ENCODE measurements around the gene MLF2. TPM values are rescaled to one million over a fixed set of nuclear protein-coding genes. Genes with fewer than 3 reads are reported as not detected.

The MLF2 gene
- total and polyA plus RNA-seq, 9 of the 15 experiments (the other 6 are each of a cell fraction or from before 2014, with no cell fraction given): 11.4 to 190 (median 139) TPM

GRCh38 chr12:6766651-6767349 lies 13.9 kb upstream of the MLF2 start (continued):
- no peak for TF ChIP-seq SLC30A9 (CRISPR knock-in tag; IDR thresholded peaks at IDR 0.05)
- no peak for TF ChIP-seq CGGBP1 (CRISPR knock-in tag; IDR thresholded peaks at IDR 0.05)
- TF ChIP-seq ZNF263 (CRISPR knock-in tag; IDR thresholded peaks at IDR 0.05; ENCODE audit: borderline replicate concordance): no peak
- peak; percentile 95 for TF ChIP-seq ZBTB7A (IDR thresholded peaks at IDR 0.05; ENCODE audit: borderline replicate concordance, control insufficient read depth, low read depth, low read length)
- no peak for TF ChIP-seq GTF2E2 (tag; IDR thresholded peaks at IDR 0.05)
- TF ChIP-seq POU5F1 (IDR thresholded peaks at IDR 0.05; ENCODE audit: borderline replicate concordance, low read depth, low read length, partially characterized antibody): no peak
- TF ChIP-seq CREBBP (IDR thresholded peaks at IDR 0.05; ENCODE audit: low read depth, low read length): no peak
- peak; percentile 37 to 53; a peak in 3 of 4 replicates for TF ChIP-seq NRF1 (conservative IDR thresholded peaks at IDR 0.05 in 1 of 2, IDR thresholded peaks at IDR 0.05 in 1 of 2)
- no peak for TF ChIP-seq EHMT2 (IDR thresholded peaks at IDR 0.05)
- TF ChIP-seq, protein P1, sequence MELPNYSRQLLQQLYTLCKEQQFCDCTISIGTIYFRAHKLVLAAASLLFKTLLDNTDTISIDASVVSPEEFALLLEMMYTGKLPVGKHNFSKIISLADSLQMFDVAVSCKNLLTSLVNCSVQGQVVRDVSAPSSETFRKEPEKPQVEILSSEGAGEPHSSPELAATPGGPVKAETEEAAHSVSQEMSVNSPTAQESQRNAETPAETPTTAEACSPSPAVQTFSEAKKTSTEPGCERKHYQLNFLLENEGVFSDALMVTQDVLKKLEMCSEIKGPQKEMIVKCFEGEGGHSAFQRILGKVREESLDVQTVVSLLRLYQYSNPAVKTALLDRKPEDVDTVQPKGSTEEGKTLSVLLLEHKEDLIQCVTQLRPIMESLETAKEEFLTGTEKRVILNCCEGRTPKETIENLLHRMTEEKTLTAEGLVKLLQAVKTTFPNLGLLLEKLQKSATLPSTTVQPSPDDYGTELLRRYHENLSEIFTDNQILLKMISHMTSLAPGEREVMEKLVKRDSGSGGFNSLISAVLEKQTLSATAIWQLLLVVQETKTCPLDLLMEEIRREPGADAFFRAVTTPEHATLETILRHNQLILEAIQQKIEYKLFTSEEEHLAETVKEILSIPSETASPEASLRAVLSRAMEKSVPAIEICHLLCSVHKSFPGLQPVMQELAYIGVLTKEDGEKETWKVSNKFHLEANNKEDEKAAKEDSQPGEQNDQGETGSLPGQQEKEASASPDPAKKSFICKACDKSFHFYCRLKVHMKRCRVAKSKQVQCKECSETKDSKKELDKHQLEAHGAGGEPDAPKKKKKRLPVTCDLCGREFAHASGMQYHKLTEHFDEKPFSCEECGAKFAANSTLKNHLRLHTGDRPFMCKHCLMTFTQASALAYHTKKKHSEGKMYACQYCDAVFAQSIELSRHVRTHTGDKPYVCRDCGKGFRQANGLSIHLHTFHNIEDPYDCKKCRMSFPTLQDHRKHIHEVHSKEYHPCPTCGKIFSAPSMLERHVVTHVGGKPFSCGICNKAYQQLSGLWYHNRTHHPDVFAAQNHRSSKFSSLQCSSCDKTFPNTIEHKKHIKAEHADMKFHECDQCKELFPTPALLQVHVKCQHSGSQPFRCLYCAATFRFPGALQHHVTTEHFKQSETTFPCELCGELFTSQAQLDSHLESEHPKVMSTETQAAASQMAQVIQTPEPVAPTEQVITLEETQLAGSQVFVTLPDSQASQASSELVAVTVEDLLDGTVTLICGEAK (IDR thresholded peaks at IDR 0.05): peak; percentile 37; the same call in 1 of the 2 replicates
- TF ChIP-seq, protein P1 (CRISPR knock-in tag; IDR thresholded peaks at IDR 0.05): no peak
- peak; percentile 80 for TF ChIP-seq RBFOX2 (IDR thresholded peaks at IDR 0.05; ENCODE audit: low read depth, low read length)
- TF ChIP-seq COPS2 (conservative IDR thresholded peaks at IDR 0.05): no peak
- TF ChIP-seq SP1 (CRISPR knock-in tag; IDR thresholded peaks at IDR 0.05): no peak
- TF ChIP-seq ZBTB43 (CRISPR knock-in tag; IDR thresholded peaks at IDR 0.05): no peak
- no peak for TF ChIP-seq CBFB (CRISPR knock-in tag; IDR thresholded peaks at IDR 0.05)
- TF ChIP-seq SMARCA4 (IDR thresholded peaks at IDR 0.05): no peak
- TF ChIP-seq MIER1 (IDR thresholded peaks at IDR 0.05; ENCODE audit: low read depth): no peak

All from K562 (cell line).